Adrenal gland (tissue), 5 donors: ENCODE results near the gene DARS2.

Experiments used
- POLR2A ChIP-seq, 2 donors: fragments of 450-650 bp; IDR thresholded peaks; one replicate each; pipeline ENCODE4 v1.6.1; 2017; ENCODE audit warnings: antibody characterized with exemption in 2 of 2, mild to moderate bottlenecking in 2 of 2, moderate library complexity in 1 of 2
- TF ChIP-seq, protein P1 (sequence below), 6 experiments: fragments of 450-650 bp in 4 of 6; fragments of 200-600 bp in 2 of 6; sonication (generic) in 1 of 6; IDR thresholded peaks; 1 replicate in 5 of 6; 2 replicates in 1 of 6; pipeline versions ENCODE4 v1.5.1 to v1.8.0; 2016 to 2021; ENCODE audit warnings: antibody characterized with exemption in 6 of 6, mild to moderate bottlenecking in 2 of 6, moderate library complexity in 1 of 6
- donor health status: DM: no; HTN: no; CAD: no.

DNA sequence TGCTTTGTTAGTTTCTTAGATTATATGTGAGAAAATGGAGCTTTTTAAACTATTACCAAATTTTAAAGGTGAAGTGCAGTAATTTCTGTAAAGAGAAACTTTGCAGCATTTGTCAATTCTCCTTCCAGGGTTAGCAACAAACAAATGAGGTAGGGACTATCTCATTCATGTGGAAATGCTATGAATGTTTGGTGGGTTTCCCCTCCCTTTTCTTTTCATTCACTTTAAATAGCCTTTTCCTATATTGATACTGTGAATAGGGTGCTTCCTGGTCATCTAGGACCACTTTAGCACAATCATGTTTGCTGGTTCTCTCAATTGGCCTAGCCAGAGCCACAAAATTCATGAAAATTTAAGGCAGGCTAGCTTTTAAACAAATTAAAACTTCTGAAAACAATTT is 64.3 kb downstream of the DARS2 start:
- TF ChIP-seq, protein P1, sequence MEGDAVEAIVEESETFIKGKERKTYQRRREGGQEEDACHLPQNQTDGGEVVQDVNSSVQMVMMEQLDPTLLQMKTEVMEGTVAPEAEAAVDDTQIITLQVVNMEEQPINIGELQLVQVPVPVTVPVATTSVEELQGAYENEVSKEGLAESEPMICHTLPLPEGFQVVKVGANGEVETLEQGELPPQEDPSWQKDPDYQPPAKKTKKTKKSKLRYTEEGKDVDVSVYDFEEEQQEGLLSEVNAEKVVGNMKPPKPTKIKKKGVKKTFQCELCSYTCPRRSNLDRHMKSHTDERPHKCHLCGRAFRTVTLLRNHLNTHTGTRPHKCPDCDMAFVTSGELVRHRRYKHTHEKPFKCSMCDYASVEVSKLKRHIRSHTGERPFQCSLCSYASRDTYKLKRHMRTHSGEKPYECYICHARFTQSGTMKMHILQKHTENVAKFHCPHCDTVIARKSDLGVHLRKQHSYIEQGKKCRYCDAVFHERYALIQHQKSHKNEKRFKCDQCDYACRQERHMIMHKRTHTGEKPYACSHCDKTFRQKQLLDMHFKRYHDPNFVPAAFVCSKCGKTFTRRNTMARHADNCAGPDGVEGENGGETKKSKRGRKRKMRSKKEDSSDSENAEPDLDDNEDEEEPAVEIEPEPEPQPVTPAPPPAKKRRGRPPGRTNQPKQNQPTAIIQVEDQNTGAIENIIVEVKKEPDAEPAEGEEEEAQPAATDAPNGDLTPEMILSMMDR (IDR thresholded peaks at IDR 0.05), result no peak
- TF ChIP-seq POLR2A (IDR thresholded peaks at IDR 0.05), result no peak
